NCI-H345 treated with DMSO at 0.1 percent for 48 hours (cell line): Measurements from ENCODE around the gene ERC2.
A peak's percentile ranks its signal among the peaks of the same experiment; 100 is the strongest.

Experiments
- DNase-seq: peaks from one replicate; lab custom pipeline; 2025; ENCODE audit not compliant: unreplicated experiment; lab: John Stamatoyannopoulos, UW

The ERC2 gene

DNA sequence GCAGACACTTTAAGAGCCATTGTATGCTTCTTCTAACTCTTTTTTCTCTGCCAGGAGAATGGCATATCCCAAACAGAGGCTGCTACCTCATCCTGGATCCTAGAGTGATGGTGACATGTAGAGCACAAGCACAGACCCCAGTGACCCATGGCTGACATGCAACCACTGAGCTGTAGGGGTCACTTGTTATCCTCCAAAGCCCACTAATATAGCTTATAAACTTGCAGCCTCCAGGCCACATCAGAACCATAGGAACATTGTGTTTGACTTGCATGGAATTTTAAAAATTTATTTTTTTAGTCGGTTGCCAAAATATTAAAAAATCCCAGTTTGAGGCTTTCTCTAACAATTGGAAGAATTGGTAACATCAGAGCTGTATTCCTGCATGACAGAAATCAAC lies 698.2 kb downstream of the ERC2 start:
- no peak for DNase-seq

DNA sequence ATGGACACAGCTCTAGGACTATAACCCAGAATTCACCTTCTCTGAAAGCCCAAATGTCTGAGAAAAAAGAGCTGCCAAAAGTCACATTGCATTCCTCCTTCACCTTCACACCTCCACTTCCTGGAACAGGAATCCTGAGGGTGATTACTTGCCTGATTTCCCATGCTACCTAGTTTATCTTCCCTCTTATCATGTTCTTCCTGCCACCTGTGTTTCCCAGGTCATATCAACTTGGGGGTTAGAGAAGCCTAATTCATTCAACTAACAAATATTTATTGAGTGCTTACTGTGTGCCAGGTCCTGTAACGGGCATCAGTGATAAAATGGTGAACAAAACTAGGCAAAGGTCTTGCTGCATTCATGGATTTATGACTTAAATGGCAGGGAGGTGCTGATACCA lies 701.5 kb downstream of the ERC2 start:
- no peak for DNase-seq

DNA sequence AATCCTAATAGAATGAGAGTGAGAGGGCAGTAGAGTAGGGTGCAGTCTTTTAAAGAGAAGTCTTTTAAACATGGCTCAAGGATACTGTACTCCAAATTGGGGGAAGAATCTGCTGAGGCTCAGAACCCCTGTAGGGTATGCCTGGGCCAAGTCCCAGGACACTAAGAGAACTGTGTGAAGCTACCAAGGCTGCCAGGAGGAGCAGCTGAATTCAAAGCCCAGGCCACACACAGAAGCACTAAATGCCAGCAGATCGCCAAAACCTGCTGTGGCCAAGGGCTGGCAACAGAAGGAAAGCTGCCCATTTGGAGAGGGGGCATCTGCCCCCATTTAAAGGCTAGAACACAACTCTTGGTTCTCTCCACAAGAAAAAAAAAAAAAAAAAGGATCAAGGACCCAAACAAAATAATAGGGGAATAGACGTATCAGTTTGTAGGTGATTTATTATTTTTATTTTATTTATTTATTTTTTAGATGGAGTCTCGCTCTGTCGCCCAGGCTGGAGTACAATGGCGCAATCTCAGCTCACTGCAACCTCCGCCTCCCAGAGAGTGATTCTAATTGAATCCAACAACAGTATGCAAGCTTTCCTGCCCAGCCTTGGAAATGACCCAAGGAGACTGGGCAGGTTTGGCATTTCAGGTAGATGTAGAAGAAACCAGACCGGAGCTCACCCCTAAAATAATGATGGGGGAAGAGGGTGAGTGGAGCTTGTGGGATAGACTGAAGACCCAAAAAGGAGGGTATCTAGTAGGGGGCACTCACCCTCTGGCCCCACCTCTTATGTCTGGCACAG lies 702.2 kb downstream of the ERC2 start:
- no peak for DNase-seq

DNA sequence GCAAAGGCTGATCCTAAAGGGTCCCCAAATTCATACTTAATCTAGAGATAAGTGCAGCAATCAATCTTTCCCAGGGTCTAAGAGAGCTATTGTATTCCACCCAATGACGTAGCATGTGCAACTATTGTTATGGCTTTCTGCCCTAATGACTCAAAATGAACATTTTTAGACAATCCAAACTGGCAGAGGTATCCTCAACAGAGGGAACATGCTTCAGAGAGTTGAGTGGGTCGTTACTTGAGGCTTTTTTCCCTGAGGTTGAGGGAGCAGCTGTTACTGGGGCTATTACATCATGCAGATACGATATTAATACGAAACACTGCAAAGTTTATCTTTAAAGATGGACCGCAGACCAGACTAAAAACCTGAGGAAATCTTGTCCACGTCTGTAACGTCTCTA lies 702.9 kb downstream of the ERC2 start:
- DNase-seq, result no peak

DNA sequence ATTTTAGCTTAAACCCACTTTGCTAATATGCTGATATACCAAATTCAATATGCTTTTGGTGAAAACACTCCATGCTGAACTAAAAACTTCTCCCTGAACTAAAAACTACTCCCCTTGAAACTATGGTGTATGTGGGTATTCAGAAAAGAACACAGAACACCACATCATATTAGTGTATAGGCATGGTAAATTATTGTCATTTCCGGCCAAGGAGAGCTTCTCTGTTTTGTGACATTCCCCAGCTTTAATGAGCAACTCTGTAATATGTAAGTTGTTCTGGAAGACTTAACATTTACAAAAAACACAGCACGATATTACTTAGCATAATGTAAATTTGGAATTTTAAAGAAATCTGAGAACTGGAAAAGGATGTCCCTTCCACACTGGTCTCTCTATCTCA lies 711.3 kb downstream of the ERC2 start:
- no peak for DNase-seq

DNA sequence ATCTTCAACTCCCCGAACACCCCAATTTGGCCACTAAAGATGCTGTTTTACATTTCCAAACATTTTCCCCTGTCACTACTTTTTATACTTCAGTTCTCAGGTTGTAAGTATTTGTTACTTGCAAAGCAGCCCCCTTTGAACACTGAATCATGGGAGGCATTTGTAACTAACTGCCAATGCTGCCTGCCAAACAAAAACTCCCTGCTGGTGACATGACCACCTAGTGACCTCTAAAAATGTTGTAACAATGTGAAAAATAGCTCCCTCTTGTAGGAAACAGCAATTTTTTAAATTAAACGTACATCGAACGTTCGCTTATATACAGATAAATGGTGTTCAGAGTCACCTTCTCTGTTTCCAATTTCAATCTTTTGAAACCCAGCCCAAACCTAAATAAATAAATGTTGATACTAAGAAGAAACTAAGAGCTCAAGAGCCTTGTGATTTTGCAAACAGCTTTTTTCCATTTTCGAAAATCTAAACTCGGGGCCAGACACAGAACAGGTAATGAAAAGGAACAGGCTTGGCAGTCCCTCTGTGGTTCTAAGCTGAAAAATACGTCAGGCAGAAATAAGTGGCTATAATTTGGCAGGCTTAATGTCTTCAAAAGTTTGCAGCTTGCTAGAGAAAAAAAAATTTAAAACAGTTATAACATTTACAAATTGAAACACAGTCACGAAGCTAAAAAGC lies 712.6 kb downstream of the ERC2 start:
- no peak for DNase-seq

DNA sequence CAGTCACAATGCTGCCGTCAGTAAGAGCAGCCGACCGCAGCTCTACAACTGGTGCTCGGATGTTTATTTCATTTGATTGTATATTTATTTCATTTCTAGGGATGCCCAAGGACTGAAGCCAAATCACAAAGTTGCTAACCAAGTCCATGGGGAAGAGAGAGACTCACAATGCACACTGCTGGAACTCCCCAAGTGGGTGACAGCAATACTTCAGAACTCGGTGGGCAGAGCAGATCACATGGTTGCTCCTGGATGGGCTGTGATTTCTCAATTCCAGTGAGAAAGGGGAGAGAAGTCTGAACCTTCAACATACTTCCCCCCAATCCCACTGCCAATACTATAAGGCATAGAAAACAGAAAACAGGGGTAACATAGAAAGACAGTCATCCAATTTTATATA lies 715.4 kb downstream of the ERC2 start:
- no peak for DNase-seq

DNA sequence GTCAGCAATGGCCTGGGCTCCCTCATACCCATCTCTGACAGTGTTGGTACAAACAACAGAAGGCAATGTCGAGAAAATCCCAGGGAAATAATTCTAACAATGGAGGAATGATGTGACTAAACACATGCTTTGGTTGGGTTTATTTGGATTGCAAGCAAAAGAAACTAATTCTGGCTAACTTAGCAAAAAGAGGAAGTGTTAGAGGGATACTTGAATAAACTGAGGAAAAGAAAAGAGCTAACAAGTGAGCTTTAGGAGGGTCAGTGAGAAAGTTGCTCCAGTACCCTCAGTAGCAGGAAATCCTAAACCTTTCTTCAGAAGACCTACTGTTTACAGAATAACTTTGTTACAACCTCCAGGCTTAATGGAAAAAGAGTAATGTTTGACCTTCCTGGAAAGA lies 716.5 kb downstream of the ERC2 start:
- no peak for DNase-seq

DNA sequence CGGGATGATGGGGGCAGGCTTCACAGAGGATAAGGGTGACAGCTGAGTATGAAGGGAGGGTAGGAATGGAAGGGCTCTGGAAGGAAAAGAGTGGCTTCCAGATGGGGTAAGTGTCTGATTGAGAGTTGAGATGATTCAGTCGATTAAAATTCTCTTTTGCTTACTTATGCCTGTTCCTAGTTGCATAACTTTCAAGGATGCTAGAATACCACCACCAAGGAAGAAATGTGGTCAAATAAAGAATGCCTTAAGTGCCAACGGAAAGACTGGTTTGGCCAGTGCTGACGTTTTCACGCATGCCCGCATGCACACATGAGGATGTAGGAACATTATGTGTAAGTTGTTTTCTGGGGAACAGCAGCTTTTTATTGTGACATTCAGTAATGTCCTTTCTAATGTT lies 717.7 kb downstream of the ERC2 start:
- DNase-seq, result no peak

DNA sequence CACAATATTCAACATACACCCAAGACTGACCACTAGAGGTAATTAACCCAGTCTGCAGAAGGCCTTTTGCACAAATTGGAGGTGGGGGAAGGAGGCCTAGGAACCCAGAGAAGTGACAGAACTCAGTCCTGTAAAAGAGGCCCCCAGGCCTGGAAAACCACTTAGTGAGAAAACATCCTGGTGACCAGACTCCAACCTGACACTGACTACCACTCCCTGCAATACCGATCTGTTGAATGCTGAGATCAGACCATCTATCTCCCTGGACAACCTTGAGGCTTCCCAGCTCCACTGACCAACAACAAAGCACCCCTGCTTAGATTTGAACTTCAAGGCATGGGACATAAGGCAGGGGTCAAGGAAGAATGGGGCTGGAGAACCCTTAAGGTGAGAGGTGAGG lies 719.2 kb downstream of the ERC2 start:
- DNase-seq, result no peak

DNA sequence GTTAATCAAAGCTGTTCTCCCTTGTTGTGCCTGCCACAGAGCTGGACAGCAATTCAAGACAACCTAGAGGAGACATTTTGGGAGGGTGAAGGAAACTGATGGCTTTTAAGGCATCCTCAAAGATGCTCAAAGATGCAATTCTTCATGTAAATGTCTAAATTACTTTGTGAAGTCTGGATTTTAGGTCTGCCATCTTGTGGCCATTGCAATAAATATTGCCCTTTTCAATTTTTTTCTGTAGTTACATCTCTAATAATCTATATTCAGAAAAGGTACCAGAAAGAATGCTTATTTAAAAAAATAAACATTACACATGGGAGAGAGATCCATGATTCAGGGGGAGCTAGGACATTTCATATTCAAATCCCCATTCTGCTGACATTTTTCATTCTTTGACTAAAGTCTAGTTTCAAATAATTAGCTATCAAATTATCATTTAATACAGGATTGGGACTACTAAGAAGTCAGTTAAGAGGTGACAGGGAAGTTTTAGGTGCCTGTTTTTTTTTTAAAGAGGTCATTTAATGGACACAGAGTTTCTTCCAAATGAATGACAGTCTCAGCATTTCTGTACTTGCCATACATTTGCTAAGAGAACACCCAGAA lies 721.4 kb downstream of the ERC2 start:
- DNase-seq, result no peak

DNA sequence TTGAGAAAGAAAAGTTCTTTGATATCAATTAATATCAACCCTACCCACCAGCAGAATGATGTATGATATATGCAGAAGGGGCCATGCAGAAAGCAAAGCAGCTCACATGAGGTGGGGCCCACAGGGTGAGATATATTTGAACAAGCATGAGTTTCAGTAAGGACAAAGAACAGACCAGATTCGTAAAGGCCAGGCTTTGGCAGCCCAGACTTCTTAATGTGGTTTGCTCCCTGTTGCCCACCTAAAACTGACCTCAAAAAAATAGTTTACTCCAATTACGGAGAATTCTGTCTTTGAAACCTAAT lies 725.5 kb downstream of the ERC2 start:
- no peak for DNase-seq

DNA sequence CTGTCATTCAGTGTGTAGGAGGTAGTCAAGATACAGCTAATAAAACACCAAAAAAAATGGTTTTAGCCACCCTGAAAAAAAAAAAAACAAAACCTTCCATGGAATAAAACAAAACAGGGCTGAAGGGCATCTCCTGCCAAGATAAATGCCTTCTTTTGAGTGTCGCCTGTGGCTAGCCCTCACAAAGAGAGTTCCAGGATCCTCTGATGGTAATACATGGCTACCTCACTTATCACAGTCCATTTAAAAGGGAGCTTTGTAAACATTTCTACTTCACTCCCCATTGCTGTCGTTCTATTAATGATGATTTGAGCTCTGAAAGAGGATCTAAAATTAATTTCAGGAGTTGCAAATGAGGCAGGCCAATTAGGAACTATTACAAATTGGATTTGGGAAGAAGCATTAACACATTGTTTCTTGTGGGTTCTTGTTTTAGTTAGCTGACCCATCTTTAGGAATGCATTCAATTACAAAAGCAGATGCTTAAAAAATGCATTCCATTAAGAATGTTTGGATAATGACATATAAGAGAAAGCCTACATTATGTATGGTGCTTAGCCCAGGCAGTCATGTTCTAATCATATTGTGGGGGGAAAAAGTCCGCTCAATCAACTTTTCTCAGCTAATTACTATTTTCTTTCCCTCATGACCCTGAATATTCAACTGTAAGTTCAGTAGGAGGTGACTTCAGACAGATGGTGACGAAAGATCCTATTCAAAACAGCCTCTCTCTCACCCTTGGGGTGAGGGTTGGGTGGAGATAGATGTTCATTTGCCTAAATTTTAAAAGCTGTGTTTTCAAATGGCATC lies 726.0 kb downstream of the ERC2 start:
- DNase-seq, result peak; percentile 6

DNA sequence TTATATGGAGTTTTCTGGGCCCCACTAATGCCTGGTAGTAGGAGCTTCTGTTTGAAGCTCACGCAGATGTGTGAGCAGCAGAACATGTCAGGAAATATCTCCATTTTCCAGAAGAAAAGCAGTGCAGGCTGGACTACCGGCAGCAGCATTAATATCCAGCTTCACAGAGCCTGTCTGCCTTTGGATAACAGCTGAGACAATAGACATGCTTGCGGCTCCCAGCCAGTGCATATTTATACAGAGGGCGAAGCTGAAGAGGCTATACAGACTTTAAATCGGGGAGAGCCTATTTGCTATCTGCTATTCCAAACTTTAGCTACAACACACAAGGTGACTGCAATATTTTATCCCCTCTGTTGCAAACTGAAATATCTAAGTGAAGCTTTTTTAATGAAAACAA lies 731.1 kb downstream of the ERC2 start:
- DNase-seq, result no peak

DNA sequence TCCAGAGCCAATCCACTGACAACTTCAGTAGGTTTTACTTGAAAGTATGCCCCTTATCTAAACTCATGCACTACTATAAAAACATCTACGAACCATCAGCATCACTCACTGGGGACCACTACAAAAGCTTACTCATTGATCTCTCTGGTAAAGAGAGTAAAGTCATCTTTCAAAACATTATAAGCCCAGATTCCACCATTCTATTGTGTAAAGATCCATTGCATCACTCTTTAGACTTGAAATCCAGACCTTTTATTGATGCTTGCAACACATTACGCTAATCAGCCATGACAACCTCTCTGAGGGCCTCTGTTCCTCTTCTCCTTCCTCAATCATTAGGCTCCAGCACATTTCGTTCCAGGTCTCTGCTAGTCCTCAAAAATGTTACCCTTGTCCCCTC lies 732.3 kb downstream of the ERC2 start:
- no peak for DNase-seq

DNA sequence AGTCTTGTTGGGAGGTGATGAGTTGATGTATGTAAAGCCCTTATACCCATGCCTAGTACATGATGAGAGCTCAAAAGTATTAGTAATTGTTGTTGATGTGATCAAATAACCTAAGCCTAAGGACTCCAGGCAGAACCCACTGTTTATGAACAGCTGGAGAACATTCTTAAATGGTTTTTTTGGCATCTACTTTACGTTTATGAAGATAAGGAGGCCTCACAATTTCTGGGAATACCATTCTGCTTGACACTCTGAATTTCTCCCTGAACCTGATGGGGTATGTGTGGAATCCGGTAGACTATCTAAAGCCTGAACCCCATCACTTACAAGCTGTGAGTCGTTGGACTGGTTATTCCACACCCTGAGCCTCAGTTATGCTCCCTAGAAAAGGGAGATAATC lies 736.5 kb downstream of the ERC2 start:
- no peak for DNase-seq

DNA sequence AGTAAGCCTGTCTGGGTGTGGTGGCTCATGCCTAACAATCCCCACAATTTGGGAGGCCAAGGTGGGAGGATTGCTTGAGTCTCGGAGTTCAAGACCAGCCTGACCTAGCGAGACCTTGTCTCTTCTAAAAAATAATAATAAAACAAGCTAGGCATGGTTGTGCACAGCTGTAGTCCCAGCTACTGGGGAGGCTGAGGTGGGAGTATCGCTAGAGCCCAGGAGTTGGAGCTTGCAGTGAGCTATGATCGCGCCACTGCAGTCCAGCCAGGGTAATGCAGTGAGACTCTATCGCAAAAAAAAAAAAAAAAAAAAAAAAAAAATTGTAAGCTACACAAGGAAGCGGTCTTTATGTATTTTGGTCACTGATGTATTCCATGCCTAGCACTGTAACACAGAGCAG lies 738.7 kb downstream of the ERC2 start:
- DNase-seq, result no peak

DNA sequence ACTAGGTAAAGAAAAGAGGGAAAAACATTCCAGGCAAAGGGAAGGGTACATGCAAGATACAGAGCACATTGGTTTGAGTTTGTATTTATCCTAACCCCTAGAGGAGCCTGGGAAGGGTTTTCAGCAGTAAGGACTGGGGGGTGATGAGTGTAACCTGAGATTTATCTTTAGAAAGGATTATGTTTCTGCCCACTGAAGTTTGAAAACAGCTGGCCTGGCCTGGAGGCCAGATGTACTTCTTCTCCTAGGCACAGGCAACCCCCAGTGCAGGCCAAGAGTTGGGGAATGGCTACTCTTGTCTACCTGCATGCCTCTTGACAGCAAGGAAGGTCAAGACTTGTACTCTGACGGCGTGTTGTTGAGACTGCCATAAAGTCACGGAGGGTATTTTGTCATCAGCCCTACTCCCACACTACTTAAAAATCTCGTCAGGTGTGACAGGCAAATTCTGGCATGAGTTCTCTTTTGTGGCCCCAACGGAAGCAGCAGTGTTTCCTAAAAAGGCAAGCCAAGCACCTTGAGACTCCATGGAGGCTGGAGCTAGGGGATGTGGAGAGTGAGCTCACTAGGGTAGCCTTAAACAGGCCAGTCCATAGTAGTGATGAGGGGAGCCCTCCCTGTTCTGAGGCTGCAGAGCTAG lies 739.7 kb downstream of the ERC2 start:
- DNase-seq, result no peak

DNA sequence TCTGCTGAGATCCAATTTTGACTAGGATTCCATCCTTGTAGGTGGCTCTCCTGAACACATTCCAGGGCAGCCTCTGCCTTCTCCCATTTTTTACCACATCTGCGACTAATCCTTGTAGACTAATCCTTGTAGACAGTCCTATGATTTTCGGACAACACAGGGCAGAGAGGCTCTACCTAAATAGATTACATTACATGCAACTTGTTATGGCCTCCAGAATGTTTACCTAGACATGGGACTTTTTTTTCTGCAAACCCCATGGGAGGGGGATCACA lies 741.8 kb downstream of the ERC2 start:
- DNase-seq, result no peak

DNA sequence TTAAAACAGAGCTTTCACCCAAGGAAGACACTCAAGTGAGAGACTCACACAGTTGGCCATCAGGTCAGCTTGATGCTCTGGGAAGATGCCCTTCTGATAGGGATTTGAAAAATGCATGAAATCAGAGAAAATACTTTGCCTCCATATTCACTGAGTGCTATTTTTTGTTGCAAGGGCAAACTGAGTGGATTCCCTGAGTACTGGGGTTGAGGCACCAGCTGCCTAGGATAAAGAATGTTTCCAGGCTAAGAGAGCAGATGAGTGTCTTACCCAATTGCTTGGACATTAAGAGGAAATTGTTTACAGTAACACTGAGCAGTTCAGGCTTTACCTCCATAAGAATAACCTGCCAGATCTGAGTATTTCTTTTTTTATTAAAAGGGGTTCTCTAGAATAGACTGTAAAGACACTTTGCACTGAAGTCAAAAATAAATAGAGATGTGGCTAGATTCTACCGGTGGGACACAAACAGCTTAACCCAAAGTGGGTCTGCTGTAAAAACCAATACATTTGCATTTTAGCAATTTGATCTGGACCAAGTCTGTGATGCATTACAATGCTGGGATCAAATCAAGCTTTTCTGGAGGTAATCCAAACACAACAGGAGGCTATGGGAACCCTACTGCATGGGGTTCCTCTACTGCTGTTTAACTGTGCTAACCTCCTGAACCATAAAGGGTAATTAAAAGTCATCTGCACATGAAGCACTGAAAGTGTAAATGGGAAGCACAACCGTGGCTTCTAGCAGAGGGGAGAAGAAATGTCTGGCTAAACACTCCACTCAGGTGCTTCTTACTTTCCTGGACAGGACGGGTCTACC lies 742.4 kb downstream of the ERC2 start:
- DNase-seq, result peak; percentile 9

DNA sequence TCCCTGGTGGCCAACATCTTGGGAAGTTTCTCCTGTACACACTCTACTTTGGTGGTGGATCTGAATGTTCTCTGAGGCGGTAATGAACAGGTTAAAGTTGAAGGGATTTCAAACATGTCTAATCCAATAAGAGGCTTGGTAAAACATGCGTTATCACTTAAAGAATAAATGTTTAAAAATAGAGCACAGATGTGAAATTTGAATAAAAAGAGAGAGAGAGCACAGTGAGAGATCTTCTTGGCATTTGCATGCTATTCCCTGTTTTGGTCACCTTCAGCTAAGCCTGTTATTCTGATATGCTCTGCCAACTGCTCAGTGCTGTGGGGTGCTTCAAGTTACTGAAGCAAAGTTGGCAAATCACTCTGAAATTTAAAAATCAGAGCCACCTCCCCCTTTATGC lies 743.4 kb downstream of the ERC2 start:
- no peak for DNase-seq
